GM12874 (cell line): Measurements from ENCODE around the gene ZCCHC17.
A peak's percentile ranks its signal among the peaks of the same experiment; 100 is the strongest.

Experiments used
- CTCF ChIP-seq: IDR thresholded peaks from 2 replicates; pipeline ENCODE4 v1.5.1; 2011; ENCODE audit warnings: low read depth, mild to moderate bottlenecking, control low read depth, low read length, moderate library complexity; ENCODE audit not compliant: insufficient read depth

ZCCHC17 gene

GRCh38 chr1:31315902-31316301, 19.1 kb downstream of the ZCCHC17 start:
- no peak for TF ChIP-seq CTCF

GRCh38 chr1:31318146-31318545, 21.3 kb downstream of the ZCCHC17 start:
- no peak for TF ChIP-seq CTCF

GRCh38 chr1:31324093-31324492, 27.3 kb downstream of the ZCCHC17 start:
- TF ChIP-seq CTCF = no peak

- no peak for TF ChIP-seq CTCF
Observed at GRCh38 chr1:31324992-31325391, 28.2 kb downstream of the ZCCHC17 start.

- TF ChIP-seq CTCF = no peak
Observed at GRCh38 chr1:31326461-31326860, 29.6 kb downstream of the ZCCHC17 start.

- TF ChIP-seq CTCF = no peak
Observed at GRCh38 chr1:31327381-31327780, 30.5 kb downstream of the ZCCHC17 start.

GRCh38 chr1:31335007-31335406, 38.2 kb downstream of the ZCCHC17 start:
- TF ChIP-seq CTCF = peak; percentile 37; the same call in 1 of the 2 replicates

- no peak for TF ChIP-seq CTCF
Observed at GRCh38 chr1:31336687-31337467, 40.0 kb downstream of the ZCCHC17 start.
